DMS53 treated with DMSO at 0.1 percent for 48 hours (cell line): ENCODE results near the gene ST3GAL3.

Experiments
- DNase-seq: peaks from one replicate; lab custom pipeline; 2025; ENCODE audit not compliant: unreplicated experiment; lab: John Stamatoyannopoulos, UW

ST3GAL3 gene

DNA sequence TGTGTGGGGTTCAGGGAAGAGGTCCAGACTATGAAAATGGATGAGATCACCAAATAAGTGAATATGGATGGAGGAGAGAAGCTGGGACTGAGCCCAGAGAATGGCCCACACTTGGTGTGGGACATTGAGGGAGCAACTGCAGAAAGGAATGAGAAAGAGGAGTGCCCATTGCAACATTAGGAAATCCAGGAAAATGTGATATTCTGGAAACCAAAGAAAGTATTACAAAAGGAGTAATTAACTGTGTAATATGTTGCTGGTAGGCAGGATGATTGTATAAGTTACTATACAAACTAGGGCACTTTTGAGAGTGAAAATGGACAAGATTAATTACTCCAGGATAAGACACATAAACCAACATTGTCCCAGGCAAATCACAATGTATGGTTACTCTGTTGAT lies 166.5 kb downstream of the ST3GAL3 start:
- no peak for DNase-seq

- DNase-seq: no peak
These were observed 167.4 kb downstream of the ST3GAL3 start for GRCh38 chr1:43874716-43875115.

GRCh38 chr1:43875331-43875730 lies 168.0 kb downstream of the ST3GAL3 start:
- no peak for DNase-seq

GRCh38 chr1:43877101-43877500 lies 169.8 kb downstream of the ST3GAL3 start:
- no peak for DNase-seq

DNA sequence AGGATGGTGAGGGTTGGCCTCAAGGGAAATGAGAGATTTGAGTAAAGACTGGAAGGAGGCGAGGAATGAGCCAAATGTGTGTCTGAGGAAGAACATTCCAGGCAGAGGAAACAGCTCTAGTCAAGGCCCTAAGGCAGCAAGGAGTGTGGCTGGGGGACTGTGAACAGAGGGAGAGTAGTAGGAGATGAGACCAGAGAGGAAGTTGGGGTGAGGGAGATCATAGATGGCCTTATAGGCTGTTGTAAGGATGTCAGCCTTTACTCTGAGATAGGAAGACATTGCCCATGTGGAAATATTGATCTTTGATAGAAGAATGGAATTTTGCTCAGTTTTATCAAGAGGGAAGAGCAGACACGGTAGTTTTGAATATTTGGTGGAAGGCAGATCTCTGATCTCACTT lies 171.1 kb downstream of the ST3GAL3 start:
- no peak for DNase-seq

- no peak for DNase-seq
These were observed 171.5 kb downstream of the ST3GAL3 start for GRCh38 chr1:43878854-43879253.

DNA sequence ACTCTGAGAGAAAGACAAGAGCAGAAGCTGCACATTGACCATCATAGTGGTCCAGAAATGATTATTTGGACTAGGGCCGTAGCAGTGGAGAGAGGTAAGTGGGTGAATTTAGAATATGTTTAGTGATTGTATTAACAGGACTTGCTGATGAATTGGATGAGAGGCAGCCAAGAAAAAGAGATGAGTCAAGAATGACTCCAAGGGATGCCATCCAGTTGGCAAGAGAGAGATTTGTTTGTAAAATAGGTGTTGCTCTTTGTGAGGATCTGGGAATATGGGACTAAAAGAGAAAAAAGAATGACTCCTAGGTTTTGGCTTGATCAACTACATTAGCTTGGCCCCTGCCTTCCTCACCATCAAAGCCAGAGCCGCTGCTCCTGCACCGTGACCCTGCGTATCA lies 172.1 kb downstream of the ST3GAL3 start:
- DNase-seq: no peak

DNA sequence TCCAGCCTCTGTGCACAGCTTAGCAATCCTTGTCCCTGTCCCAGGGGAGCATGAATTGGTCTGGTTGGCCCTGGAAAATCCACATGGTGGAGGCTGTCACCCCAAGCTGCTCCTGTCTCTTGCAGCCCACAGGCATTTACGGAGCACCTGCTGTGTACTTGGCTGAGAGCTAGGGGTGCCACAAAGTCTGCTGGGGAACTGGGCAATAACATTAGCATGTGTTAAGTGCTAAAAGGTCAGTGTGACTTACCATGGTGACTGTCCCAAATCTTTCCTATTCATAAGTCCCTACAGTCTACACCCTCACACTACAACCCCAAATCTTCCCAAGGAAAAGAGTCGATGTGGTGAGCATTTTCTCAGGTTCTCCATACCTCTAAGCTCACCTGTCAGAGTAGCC lies 172.7 kb downstream of the ST3GAL3 start:
- no peak for DNase-seq

DNA sequence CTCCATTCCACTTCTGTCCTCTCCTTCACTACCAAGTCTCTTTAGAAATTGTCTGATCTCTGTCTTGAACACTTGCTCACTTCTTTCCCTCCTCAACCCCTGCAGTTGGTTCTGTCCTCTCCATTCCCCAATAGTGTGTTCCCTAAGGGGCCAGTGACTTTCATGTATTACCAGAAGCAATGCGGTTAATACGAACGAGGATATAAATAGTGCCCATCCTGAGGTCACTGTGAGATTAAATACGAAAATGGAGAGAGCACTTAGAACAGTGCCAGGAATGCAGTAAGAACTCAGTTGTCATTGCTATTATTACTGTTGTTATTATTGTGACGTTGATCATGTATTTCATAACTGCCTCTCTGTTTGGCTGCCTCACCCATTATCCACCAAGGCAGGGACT lies 173.3 kb downstream of the ST3GAL3 start:
- no peak for DNase-seq

- no peak for DNase-seq
These were observed 174.1 kb downstream of the ST3GAL3 start for GRCh38 chr1:43881415-43881814.

DNA sequence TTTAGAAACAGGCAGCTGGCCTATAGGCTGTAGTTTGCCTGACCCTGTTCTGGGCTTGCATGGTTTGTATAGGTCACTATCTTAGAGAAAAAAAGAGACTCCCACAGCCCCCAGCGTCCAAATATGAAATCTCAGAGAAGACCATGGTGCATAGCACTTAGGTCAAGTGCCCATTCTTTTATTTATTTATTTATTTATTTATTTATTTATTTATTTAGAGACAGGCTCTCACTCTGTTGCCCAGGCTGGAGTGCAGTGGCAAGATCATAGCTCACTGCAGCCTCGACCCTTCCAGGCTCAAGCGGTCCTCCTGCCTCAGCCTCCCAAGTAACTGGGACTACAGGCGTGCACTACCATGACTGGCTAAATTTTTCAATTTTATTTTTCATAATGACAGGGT lies 175.4 kb downstream of the ST3GAL3 start:
- DNase-seq: no peak

GRCh38 chr1:43883321-43883720 lies 176.0 kb downstream of the ST3GAL3 start:
- no peak for DNase-seq

GRCh38 chr1:43885279-43885801 lies 178.0 kb downstream of the ST3GAL3 start:
- DNase-seq: no peak

DNA sequence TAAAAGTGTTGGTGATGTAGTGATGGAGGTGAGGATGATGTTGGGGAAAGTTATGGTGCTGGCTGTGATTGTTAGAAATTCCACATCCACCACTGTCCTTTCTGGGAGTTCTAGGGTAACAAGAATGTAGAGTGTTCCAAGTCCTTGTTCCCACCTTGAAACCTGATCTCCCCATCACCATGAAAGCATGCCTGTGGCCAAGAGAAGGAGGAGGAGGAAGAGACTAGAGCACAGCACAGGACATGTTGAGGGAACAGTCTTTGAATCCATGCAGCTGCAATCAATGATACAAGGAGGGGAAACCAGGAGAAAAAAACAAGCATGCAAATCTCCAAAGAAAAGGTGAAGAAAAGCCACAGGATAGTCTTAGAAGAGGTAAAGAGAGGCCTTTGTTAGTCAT lies 180.4 kb downstream of the ST3GAL3 start:
- no peak for DNase-seq

- no peak for DNase-seq
These were observed 183.5 kb downstream of the ST3GAL3 start for GRCh38 chr1:43890815-43891214.

GRCh38 chr1:43893006-43893405 lies 185.7 kb downstream of the ST3GAL3 start:
- no peak for DNase-seq

DNA sequence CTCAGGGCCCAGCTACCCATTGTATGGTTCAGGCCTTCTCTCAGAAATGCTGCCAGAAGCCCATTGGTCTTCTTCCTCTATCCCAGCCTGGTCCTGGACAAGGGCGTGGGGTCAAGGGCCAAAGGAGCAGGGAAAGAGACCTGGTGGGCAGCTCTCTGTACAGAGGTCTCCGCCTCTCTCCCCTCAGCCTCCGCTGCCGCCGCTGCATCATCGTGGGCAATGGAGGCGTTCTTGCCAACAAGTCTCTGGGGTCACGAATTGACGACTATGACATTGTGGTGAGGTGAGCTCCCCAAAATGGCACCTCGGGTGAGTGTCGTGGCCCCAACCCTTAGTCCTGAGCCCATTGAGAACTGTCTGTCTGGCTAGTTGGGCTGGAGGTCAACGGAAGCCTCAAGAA lies 191.6 kb downstream of the ST3GAL3 start:
- no peak for DNase-seq

GRCh38 chr1:43900386-43900785 lies 193.1 kb downstream of the ST3GAL3 start:
- no peak for DNase-seq

GRCh38 chr1:43901196-43901961 lies 194.0 kb downstream of the ST3GAL3 start:
- no peak for DNase-seq

DNA sequence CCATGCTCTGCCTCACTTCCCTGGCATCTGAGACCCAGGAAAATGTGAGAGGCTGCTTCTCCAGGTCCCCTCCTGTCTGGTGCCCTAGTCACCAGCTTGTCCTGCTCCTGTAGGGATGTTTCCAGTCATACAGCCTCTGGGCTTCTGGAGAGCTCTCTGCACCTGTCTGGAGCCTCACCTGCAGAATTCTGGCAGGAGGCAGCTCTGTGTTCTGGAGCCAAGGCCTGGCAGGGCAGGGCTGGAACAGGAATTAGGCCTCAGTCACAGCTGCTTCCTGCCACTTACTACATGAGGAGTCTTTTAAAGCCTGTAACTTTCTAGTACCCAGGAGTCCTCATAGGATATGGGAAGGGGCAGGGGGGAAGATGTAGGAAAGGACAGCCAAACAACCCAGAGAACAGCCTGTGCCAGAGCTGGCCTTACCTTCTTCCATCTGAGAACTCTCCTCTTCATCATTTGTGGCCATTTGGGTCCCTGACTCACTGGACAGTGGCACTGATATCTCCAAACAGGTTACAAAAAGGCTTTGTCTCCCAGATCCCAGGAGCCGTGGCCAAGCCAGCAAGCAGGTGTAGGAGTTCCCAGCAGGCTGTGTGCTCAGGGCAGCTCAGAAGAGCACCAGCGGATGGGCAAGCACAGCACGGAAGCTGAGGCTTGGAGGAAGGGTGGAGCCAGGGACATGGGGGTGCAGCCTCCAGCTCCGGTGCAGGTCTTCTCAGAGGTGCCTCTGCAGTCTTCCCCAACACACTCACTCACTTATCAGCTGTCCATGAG lies 194.9 kb downstream of the ST3GAL3 start:
- DNase-seq: no peak

DNA sequence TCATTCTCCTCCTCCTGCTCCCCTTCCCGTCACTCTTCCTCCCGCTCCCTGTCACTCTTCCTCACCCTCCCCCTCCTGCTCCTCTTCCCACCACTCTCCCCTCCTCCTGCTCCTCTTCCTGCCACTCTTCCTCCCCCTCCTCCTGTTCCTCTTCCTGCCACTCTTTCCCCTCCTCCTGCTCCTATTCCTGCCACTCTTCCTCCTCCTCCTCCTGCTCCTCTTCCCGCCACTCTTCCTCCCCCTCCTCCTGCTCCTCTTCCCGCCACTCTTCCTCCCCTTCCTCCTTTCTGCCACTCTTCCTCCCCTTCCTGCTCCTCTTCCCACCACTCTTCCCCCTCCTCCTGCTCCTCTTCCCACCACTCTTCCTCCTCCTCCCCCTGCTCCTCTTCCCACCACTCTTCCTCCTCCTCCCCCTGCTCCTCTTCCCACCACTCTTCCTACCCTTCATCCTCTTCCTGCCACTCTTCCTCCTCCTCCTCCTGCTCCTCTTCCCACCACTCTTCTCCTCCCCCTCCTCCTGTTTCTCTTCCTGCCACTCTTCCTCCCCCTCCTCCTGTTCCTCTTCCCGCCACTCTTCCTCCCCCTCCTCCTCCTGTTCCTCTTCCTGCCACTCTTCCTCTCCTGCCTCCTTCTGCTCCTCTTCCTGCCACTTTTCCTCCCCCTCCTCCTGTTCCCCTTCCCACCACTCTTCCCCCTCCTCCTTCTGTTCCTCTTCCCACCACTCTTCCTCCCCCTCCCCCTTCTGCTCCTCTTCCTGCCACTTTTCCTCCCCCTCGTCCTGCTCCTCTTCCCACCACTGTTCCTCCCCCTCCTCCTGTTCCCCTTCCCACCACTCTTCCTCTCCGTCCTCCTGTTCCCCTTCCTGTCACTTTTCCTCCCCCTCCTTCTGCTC lies 197.6 kb downstream of the ST3GAL3 start:
- no peak for DNase-seq
